Endothelial cell (in vitro differentiated cells): ENCODE data around the gene RPGR. TPM values are rescaled to one million over a fixed set of nuclear protein-coding genes. Genes with fewer than 3 reads are reported as not detected.

Source experiments
- DNase-seq: peaks from one replicate; pipeline ENCODE4 v3.0.0; 2021; ENCODE audit warnings: low spot score
- H3K27ac Mint-ChIP-seq: one replicate; pipeline ENCODE4 v1.8.0; 2021; ENCODE audit warnings: mixed read lengths, inconsistent platforms; ENCODE audit not compliant: unreplicated experiment
- H3K27me3 Mint-ChIP-seq: one replicate; pipeline ENCODE4 v1.8.0; 2021; ENCODE audit warnings: mild to moderate bottlenecking, moderate library complexity, mixed read lengths, inconsistent platforms; ENCODE audit not compliant: unreplicated experiment
- H3K36me3 Mint-ChIP-seq: one replicate; pipeline ENCODE4 v1.8.0; 2021; ENCODE audit warnings: mild to moderate bottlenecking, low read depth, mixed read lengths, inconsistent platforms; ENCODE audit not compliant: unreplicated experiment
- H3K4me1 Mint-ChIP-seq: one replicate; pipeline ENCODE4 v1.8.0; 2021; ENCODE audit warnings: mild to moderate bottlenecking, mixed read lengths, inconsistent platforms; ENCODE audit not compliant: unreplicated experiment
- H3K4me3 Mint-ChIP-seq: one replicate; pipeline ENCODE4 v1.8.0; 2021; ENCODE audit warnings: mild to moderate bottlenecking, mixed read lengths, inconsistent platforms; ENCODE audit not compliant: unreplicated experiment
- H3K9me3 Mint-ChIP-seq: one replicate; pipeline ENCODE4 v1.8.0; 2021; ENCODE audit warnings: mixed read lengths, inconsistent platforms; ENCODE audit not compliant: unreplicated experiment
- total RNA-seq: library from RNA; stranded (reverse); fragmentation: NEBNext Ultra II Directional; extraction: Animal tissue kit (Norgen Biotek cat#: 25700); gene quantifications from one replicate; pipeline ENCODE4 v1.2.1, GENCODE V29; 2021; ENCODE audit not compliant: unreplicated experiment
- TF ChIP-seq, protein P1 (sequence below): fragments of 200-600 bp; sonication (generic); IDR thresholded peaks from one replicate; pipeline ENCODE4 v1.5.0; 2021; ENCODE audit warnings: antibody characterized with exemption; ENCODE audit not compliant: unreplicated experiment

The RPGR gene
- total RNA-seq, 1 donor from 2014 or later = 17.2 TPM

DNA sequence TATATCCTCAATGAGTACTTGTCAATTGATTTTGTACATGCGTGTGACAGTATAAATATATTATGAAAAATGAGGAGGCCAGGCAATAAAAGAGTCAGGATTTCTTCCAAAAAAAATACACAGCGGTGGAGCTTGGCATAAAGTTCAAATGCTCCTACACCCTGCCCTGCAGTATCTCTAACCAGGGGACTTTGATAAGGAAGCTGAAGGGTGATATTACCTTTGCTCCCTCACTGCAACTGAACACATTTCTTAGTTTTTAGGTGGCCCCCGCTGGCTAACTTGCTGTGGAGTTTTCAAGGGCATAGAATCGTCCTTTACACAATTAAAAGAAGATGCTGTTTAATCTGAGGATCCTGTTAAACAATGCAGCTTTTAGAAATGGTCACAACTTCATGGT lies 25.1 kb upstream of the RPGR start, which contains the start of gene OTC:
Gene OTC (plus strand): TSS at position 243 of the 400 bp plus-strand sequence. CDS start 93 bp downstream, at position 336.
- Mint-ChIP-seq H3K4me3 (no peak within 1 kb of the TSS), H3K4me1 (peaks cover 14% of the 10 kb centered on the region), H3K36me3 (peaks cover 7% of the 10 kb centered on the region), H3K27ac (no peak within 1 kb of the TSS), H3K9me3 (no peaks in the 10 kb centered on the region), H3K27me3 (peaks cover 2% of the 10 kb centered on the region)
- TF ChIP-seq, protein P1, sequence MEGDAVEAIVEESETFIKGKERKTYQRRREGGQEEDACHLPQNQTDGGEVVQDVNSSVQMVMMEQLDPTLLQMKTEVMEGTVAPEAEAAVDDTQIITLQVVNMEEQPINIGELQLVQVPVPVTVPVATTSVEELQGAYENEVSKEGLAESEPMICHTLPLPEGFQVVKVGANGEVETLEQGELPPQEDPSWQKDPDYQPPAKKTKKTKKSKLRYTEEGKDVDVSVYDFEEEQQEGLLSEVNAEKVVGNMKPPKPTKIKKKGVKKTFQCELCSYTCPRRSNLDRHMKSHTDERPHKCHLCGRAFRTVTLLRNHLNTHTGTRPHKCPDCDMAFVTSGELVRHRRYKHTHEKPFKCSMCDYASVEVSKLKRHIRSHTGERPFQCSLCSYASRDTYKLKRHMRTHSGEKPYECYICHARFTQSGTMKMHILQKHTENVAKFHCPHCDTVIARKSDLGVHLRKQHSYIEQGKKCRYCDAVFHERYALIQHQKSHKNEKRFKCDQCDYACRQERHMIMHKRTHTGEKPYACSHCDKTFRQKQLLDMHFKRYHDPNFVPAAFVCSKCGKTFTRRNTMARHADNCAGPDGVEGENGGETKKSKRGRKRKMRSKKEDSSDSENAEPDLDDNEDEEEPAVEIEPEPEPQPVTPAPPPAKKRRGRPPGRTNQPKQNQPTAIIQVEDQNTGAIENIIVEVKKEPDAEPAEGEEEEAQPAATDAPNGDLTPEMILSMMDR = no peak
- DNase-seq = no peak

DNA sequence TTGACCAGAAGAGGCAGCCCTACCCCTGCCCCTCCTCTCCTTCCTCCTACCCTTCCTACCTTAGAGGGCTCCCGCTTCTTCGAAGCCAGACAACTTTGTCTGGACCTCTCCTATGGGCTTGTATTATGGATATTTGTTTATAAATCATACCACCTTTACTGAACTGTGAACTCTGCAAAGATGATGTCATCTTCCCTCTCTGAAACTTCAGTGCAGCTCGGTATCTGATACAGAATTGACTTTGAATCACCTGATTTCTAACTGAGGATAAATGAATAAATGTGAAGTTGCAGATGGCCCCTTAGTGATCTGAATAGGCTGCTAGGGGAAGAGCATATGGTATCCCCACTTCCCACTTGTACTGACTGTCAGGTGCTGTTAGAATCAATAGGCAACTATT lies 24.0 kb upstream of the RPGR start:
- no peak for DNase-seq
- peaks cover 15% of the 10 kb centered on the region for H3K4me1 Mint-ChIP-seq
- H3K27ac Mint-ChIP-seq = no peak overlapping the region
- H3K4me3 Mint-ChIP-seq = no peak overlapping the region
- H3K27me3 Mint-ChIP-seq = peaks cover 2% of the 10 kb centered on the region
- no peaks in the 10 kb centered on the region for H3K9me3 Mint-ChIP-seq
- TF ChIP-seq, protein P1 = no peak
- H3K36me3 Mint-ChIP-seq = peaks cover 7% of the 10 kb centered on the region

DNA sequence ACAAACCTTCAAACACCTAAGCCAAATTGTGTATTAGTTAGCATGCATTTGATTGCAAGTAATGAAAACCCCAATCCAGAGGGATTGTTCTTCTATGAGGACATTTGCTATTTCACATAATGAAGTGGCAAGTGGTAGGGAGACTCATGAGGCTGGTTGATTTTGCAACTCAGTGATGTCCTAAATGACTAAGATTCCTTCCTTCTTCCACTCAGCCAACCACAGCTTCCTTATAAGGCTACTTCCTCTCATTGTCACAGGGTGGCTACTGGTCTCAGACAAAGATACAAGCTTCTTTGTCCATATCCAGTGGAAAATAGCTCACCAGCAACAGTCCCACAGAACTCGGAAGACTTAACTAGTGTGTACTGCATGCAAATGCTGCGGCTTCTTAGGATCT lies 19.8 kb upstream of the RPGR start:
- H3K36me3 Mint-ChIP-seq = peaks cover 7% of the 10 kb centered on the region
- H3K27me3 Mint-ChIP-seq = peaks cover 2% of the 10 kb centered on the region
- peaks cover 13% of the 10 kb centered on the region for H3K4me1 Mint-ChIP-seq
- no peaks in the 10 kb centered on the region for H3K9me3 Mint-ChIP-seq
- H3K4me3 Mint-ChIP-seq = no peak overlapping the region
- peak; percentile 6 for DNase-seq
- TF ChIP-seq, protein P1 = no peak
- peak overlapping the region; percentile 93 for H3K27ac Mint-ChIP-seq

DNA sequence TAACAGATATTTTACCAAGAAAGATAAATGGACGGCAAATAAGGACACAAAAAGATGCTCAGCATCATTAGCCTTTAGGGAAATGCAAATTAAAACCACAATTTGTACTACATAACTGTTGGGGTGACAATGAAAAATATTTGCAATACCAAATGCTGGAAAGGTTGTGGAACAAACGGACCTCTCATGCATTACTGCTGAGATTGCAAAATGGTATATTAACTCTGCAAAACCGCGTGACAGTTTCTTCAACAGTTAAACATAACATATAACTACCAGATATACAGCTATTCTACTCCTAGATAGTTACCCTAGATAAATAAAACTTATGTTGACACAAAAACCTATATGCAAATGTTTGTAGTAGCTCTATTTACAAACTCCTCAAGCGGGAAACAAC lies 18.8 kb upstream of the RPGR start:
- TF ChIP-seq, protein P1 = no peak
- peaks cover 2% of the 10 kb centered on the region for H3K27me3 Mint-ChIP-seq
- no peaks in the 10 kb centered on the region for H3K9me3 Mint-ChIP-seq
- H3K36me3 Mint-ChIP-seq = peaks cover 7% of the 10 kb centered on the region
- H3K4me1 Mint-ChIP-seq = peaks cover 16% of the 10 kb centered on the region
- peak overlapping the region; percentile 88 for H3K27ac Mint-ChIP-seq
- H3K4me3 Mint-ChIP-seq = no peak overlapping the region
- no peak for DNase-seq

DNA sequence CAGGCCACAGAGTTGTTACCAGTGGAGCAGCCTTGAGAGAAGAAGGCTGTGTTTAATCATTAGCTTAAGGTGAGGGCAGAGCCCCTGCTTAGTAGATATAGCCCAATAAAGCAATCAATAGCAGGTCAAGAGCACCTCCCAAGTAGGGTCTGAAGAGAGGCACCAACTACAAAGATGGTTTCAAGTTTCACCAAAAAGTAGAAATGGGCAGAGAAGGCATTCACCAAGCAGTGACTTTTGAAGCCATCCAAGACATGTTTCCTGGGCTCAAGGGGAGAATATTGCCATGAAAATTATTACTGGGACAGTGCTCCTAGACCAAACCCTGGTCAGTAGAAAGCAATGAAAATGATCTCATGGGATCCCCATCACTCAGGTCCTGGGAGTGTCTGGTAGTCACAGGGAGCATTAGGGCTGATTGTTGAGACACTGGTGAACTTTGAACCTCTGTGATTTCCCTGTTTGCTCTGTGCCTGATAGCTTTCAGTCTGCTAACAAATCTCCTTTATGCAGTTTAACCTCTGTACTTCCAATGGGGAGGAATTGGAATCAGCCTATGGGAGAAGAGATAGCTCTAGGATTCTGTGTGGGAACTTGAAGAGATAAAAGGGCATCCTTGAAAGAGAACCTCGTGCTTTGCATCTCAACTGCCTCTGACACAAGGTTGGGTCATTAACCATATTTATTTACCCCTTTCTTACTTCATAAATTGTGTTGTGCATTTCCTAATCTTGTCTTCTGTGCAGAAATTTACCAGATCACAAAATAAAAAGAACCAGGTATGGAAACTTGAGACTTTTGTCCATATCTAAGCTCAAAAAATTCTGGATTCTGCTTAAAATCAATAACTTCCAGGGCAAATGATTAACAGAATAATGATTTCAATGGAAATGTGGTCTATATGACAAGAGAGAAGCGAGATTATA lies 15.8 kb upstream of the RPGR start:
- Mint-ChIP-seq H3K4me3 (no peak overlapping the region), H3K9me3 (no peaks in the 10 kb centered on the region), H3K27ac (no peak overlapping the region), H3K36me3 (peaks cover 2% of the 10 kb centered on the region), H3K27me3 (no peaks in the 10 kb centered on the region), H3K4me1 (peaks cover 15% of the 10 kb centered on the region)
- TF ChIP-seq, protein P1 = no peak
- no peak for DNase-seq
